B cell (primary cell): ENCODE results near the gene FRMD3. TPM values are rescaled to one million over a fixed set of nuclear protein-coding genes. Genes with fewer than 3 reads are reported as not detected.

ENCODE experiments used
- ATAC-seq: fragments of 200-7000 bp; cut with Tn5 transposase; one replicate; pipeline ENCODE4 v1.10.0; 2021; ENCODE audit warnings: low read depth, mild to moderate bottlenecking, moderate number of reproducible peaks, moderate library complexity
- CTCF ChIA-PET: fragments of 350-600 bp; sonication (Branson Sonifier 250); formaldehyde crosslinking; loops from one replicate; lab custom pipeline; 2021; ENCODE audit warnings: antibody characterized with exemption, inconsistent platforms; lab: Charles Lee
- POLR2A ChIA-PET: fragments of 350-600 bp; sonication (Branson Sonifier 250); formaldehyde crosslinking; loops from one replicate; lab custom pipeline; 2021; ENCODE audit warnings: antibody characterized with exemption; lab: Charles Lee
- DNase-seq: peaks from one replicate; pipeline ENCODE4 v3.0.0; 2013
- H2AFZ ChIP-seq: 2 replicates; pipeline ENCODE4 v1.6.1; 2012; ENCODE audit warnings: mild to moderate bottlenecking, low read depth, low read length; ENCODE audit not compliant: insufficient read depth, poor library complexity, severe bottlenecking
- H3K27ac ChIP-seq, 2 donors: 1 replicate in 1 of 2; 2 replicates in 1 of 2; pipeline ENCODE4 v1.5.1; 2012 to 2013; ENCODE audit warnings: low read length in 2 of 2, mild to moderate bottlenecking in 2 of 2, moderate library complexity in 1 of 2
- H3K27me3 ChIP-seq, 4 experiments: fragments of 200-600 bp in 1 of 4; sonication (generic) in 1 of 4; replicated peaks in 1 of 4; 1 replicate in 2 of 4; 2 replicates in 2 of 4; pipeline versions ENCODE4 v1.6.1 to v1.7.0; 2013 to 2016; ENCODE audit warnings: low read length in 3 of 4, mild to moderate bottlenecking in 2 of 4, mixed read lengths in 1 of 4, moderate library complexity in 1 of 4; ENCODE audit not compliant: insufficient read depth in 4 of 4, control insufficient read depth in 3 of 4; ENCODE audit errors: control extremely low read depth in 1 of 4
- H3K36me3 ChIP-seq, 2 experiments: replicated peaks in 1 of 2; 1 replicate in 1 of 2; 2 replicates in 1 of 2; pipeline versions ENCODE4 v1.6.1 to v1.7.1; 2013; ENCODE audit warnings: low read length in 1 of 2; ENCODE audit not compliant: insufficient read depth in 2 of 2, control insufficient read depth in 1 of 2; ENCODE audit errors: control extremely low read depth in 1 of 2, extremely low read depth in 1 of 2
- H3K4me1 ChIP-seq, 2 donors: fragments of 200-600 bp in 1 of 2; sonication (generic) in 1 of 2; 1 replicate in 1 of 2; 2 replicates in 1 of 2; pipeline versions ENCODE4 v1.5.1 to v1.6.1; 2013 to 2017; ENCODE audit warnings: low read length in 2 of 2; ENCODE audit not compliant: control insufficient read depth in 2 of 2, insufficient read depth in 2 of 2
- H3K4me2 ChIP-seq: replicated peaks from 2 replicates; pipeline ENCODE3; 2012; ENCODE audit warnings: mild to moderate bottlenecking, low read depth, low read length; ENCODE audit not compliant: poor library complexity, severe bottlenecking
- H3K4me3 ChIP-seq, 5 experiments: fragments of 200-600 bp in 1 of 5; sonication (generic) in 1 of 5; 1 replicate in 3 of 5; 2 replicates in 2 of 5; pipeline versions ENCODE4 v1.5.1 to v1.7.0; 2011 to 2016; ENCODE audit warnings: low read length in 4 of 5, mild to moderate bottlenecking in 4 of 5, low read depth in 2 of 5, control low read depth in 1 of 5, moderate library complexity in 1 of 5; ENCODE audit not compliant: insufficient read depth in 1 of 5; ENCODE audit errors: control extremely low read depth in 1 of 5, extremely low read depth in 1 of 5
- H3K79me2 ChIP-seq: fragments of 200-600 bp; sonication (generic); one replicate; pipeline ENCODE4 v1.6.0; 2016; ENCODE audit warnings: low read length; ENCODE audit not compliant: control insufficient read depth, insufficient read depth
- H3K9ac ChIP-seq: fragments of 200-600 bp; sonication (generic); 2 replicates; pipeline ENCODE4 v1.6.1; 2017; ENCODE audit warnings: mild to moderate bottlenecking, low read length, moderate library complexity
- H3K9me3 ChIP-seq, 3 donors: one replicate each; pipeline versions ENCODE4 v1.6.1 to v1.7.1; 2013; ENCODE audit warnings: low read length in 2 of 3; ENCODE audit not compliant: control insufficient read depth in 2 of 3, insufficient read depth in 1 of 3; ENCODE audit errors: control extremely low read depth in 1 of 3
- H4K20me1 ChIP-seq: 2 replicates; pipeline ENCODE4 v1.6.0; 2012; ENCODE audit warnings: mild to moderate bottlenecking, low read length; ENCODE audit not compliant: insufficient read depth, control insufficient read depth, poor library complexity, severe bottlenecking
- H3K27ac Mint-ChIP-seq: one replicate; pipeline ENCODE4 v1.8.0; 2021; ENCODE audit warnings: mixed read lengths
- H3K27me3 Mint-ChIP-seq: one replicate; pipeline ENCODE4 v1.8.0; 2021; ENCODE audit warnings: mixed read lengths
- H3K4me1 Mint-ChIP-seq: one replicate; pipeline ENCODE4 v1.8.0; 2021; ENCODE audit warnings: mixed read lengths
- H3K4me3 Mint-ChIP-seq: one replicate; pipeline ENCODE4 v1.8.0; 2021; ENCODE audit warnings: mixed read lengths
- H3K9me3 Mint-ChIP-seq: one replicate; pipeline ENCODE4 v1.8.0; 2022; ENCODE audit warnings: mixed read lengths; ENCODE audit not compliant: insufficient read depth
- CTCF ChIP-seq: fragments of 200-600 bp; IDR thresholded peaks from one replicate; pipeline ENCODE4 v1.8.0; 2022; ENCODE audit warnings: antibody characterized with exemption, mild to moderate bottlenecking
- EZH2 ChIP-seq: IDR thresholded peaks from 2 replicates; pipeline ENCODE4 v1.6.1; 2012; ENCODE audit warnings: borderline replicate concordance, low read depth, mild to moderate bottlenecking, moderate library complexity, low read length; ENCODE audit not compliant: insufficient read depth, poor library complexity, severe bottlenecking
- WGBS: methylation state at CpG from one replicate; pipeline ENCODE4 v1.1.5; 2013; ENCODE audit warnings: missing lambda C conversion rate; ENCODE audit not compliant: insufficient coverage; 5-methylcytosine and 5-hydroxymethylcytosine counted together
- intact Hi-C: fragments of 100-400 bp; cut with micrococcal nuclease; formaldehyde crosslinking; loops from one replicate; pipeline ENCODE4 v1.10.0; 2022
- polyA plus RNA-seq: library from polyadenylated mRNA; depleted of rRNA; stranded (reverse); fragments of >200 nt; gene quantifications from 2 replicates; pipeline ENCODE4 v1.2.3, GENCODE V29; 2012
- total RNA-seq, 2 donors: library from RNA; stranded (reverse); fragments of 120-200 nt in 1 of 2; gene quantifications; 1 replicate in 1 of 2; 2 replicates in 1 of 2; pipeline versions ENCODE4 v1.2.3 to v1.2.4, GENCODE V29; 2013 to 2022

The FRMD3 gene
- total and polyA plus RNA-seq, 2 donors (not counting 1 experiment from before 2014, with no cell fraction given): 0.37 to 0.49 TPM

- DNase-seq (no peak), ATAC-seq (no peak)
- Mint-ChIP-seq H3K27ac (no peak overlapping the region), H3K4me1 (no peaks in the 10 kb centered on the region), H3K9me3 (no peaks in the 10 kb centered on the region), H3K4me3 (no peak overlapping the region), H3K27me3 (no peaks in the 10 kb centered on the region)
- ChIA-PET POLR2A (no interaction called here), CTCF (no interaction called here)
- TF ChIP-seq CTCF (no peak), EZH2 (no peak)
- 93% methylated on average over 2 of the region's 2 CpGs for WGBS
- Histone ChIP-seq H3K79me2 (no peaks in the 10 kb centered on the region), H3K9me3 (no peaks in the 10 kb centered on the region), H3K36me3 (no peaks in the 10 kb centered on the region), H3K27ac (no peak overlapping the region), H3K27me3 (no peaks in the 10 kb centered on the region), H2AFZ (no peak overlapping the region), H3K4me1 (no peaks in the 10 kb centered on the region), H3K9ac (no peak overlapping the region), H3K4me3 (no peak overlapping the region), H4K20me1 (no peaks in the 10 kb centered on the region), H3K4me2 (no peak overlapping the region)
- intact Hi-C loops: no loop called here
These were observed 71.3 kb downstream of the FRMD3 start for GRCh38 chr9:83466877-83467276.

GRCh38 chr9:83466351-83466750 lies 71.8 kb downstream of the FRMD3 start:
- POLR2A ChIA-PET: no interaction called here
- TF ChIP-seq CTCF: no peak
- TF ChIP-seq EZH2: no peak
- Histone ChIP-seq H3K9me3 (no peaks in the 10 kb centered on the region), H3K4me3 (no peak overlapping the region), H3K27ac (no peak overlapping the region), H3K36me3 (no peaks in the 10 kb centered on the region), H2AFZ (no peak overlapping the region), H3K27me3 (no peaks in the 10 kb centered on the region), H3K4me1 (no peaks in the 10 kb centered on the region), H3K9ac (no peak overlapping the region), H4K20me1 (no peaks in the 10 kb centered on the region), H3K4me2 (no peak overlapping the region), H3K79me2 (no peaks in the 10 kb centered on the region)
- no peak for DNase-seq
- Mint-ChIP-seq H3K27ac (no peak overlapping the region), H3K9me3 (peaks cover under 1% of the 10 kb centered on the region), H3K4me1 (no peaks in the 10 kb centered on the region), H3K4me3 (no peak overlapping the region), H3K27me3 (no peaks in the 10 kb centered on the region)
- CTCF ChIA-PET: no interaction called here
- intact Hi-C loops: no loop called here
- ATAC-seq: no peak
- 100% methylated on average over 6 of the region's 6 CpGs for WGBS
